ENCODE data around the gene ADH5. TPM values are rescaled to one million over a fixed set of nuclear protein-coding genes. Genes with fewer than 3 reads are reported as not detected.

ADH5 gene
- total RNA-seq (2021): 220 and 223 TPM in 2 replicates
- percentile 94 among the genes with signal in this experiment for Bru-seq, nascent RNA
- BruChase-seq, experiment 1, labeled RNA remaining after a 2-hour chase: percentile 88 among the genes with signal in this experiment
- percentile 95 among the genes with signal in this experiment for BruChase-seq, experiment 2, labeled RNA remaining after a 6-hour chase
- long read RNA-seq, transcript ADH5-201 (9 exons, 2,615 nt): major isoform, 293 of 340 reads
- long read RNA-seq, partial matches to known transcripts: 27 of 340 reads
- long read RNA-seq, other reads (novel, unspliced or antisense): 20 of 340 reads

DNA sequence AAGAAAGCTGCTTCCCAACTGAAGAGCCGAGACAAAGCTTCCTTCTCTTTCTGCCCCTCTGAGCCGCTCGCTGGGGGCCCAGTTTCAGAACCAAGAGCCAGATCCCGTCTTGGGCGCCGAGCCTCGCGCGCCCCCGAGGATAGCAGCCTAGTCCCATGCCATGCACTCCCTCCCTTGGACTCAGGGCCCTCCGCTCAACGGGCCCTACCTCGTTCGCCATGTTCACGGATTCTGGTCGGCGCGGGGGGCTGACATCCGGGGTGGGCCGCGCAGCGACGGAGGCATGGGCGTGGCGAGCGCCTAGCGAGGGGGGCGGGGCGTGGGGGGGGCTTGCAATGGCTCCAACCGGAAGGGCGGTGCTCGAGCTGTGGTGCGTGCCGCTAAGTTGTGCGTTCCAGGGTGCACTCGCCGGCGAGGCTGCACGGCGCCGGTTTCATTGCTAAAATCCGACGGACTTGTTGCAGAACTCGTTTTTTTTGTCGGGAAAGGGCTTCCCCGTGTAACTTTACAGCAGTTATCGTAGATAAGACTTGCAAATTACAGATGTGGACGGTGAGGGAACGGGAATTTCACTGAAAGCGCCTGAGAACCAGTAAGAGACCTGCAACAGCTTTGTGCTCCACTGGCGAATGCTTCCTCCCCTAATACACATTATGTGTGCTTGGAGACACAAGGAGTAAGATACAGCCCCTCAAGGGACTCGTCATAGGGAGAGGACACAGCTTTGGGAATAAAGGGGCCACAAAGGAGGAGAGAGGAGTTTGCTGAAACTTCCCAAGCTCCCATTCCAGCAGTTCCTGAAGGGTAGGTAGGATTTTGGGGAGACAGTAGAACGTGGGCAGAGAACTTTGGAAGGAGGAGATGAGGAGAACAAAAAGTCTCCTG, at the start of gene ADH5:
TSS of gene ADH5 (minus strand) at position 308 of the 885 bp plus-strand sequence. CDS start at position 220, 88 bp downstream.
- TF ChIP-seq EZH2 (IDR thresholded peaks at IDR 0.05; ENCODE audit: borderline replicate concordance, low read depth, low read length, poor library complexity, severe bottlenecking): no peak
- TF ChIP-seq, protein P1, sequence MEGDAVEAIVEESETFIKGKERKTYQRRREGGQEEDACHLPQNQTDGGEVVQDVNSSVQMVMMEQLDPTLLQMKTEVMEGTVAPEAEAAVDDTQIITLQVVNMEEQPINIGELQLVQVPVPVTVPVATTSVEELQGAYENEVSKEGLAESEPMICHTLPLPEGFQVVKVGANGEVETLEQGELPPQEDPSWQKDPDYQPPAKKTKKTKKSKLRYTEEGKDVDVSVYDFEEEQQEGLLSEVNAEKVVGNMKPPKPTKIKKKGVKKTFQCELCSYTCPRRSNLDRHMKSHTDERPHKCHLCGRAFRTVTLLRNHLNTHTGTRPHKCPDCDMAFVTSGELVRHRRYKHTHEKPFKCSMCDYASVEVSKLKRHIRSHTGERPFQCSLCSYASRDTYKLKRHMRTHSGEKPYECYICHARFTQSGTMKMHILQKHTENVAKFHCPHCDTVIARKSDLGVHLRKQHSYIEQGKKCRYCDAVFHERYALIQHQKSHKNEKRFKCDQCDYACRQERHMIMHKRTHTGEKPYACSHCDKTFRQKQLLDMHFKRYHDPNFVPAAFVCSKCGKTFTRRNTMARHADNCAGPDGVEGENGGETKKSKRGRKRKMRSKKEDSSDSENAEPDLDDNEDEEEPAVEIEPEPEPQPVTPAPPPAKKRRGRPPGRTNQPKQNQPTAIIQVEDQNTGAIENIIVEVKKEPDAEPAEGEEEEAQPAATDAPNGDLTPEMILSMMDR (conservative IDR thresholded peaks at IDR 0.05; ENCODE audit: low read depth, low read length): no peak
- Histone ChIP-seq H3K27ac (ENCODE audit: low read depth, low read length, poor library complexity, severe bottlenecking) (peak within 1 kb of the TSS; percentile 88), H3K27me3 (replicated peaks; ENCODE audit: insufficient read depth, low read depth, low read length, poor library complexity) (no peaks in the 10 kb centered on the region), H3K4me1 (ENCODE audit: insufficient read depth, low read length, poor library complexity, severe bottlenecking) (no peaks in the 10 kb centered on the region), H3K9me3 (ENCODE audit: low read depth, low read length, poor library complexity, severe bottlenecking) (no peaks in the 10 kb centered on the region), H3K36me3 (ENCODE audit: insufficient read depth, low read length, poor library complexity, severe bottlenecking) (peaks cover 17% of the 10 kb centered on the region), H3K4me3 (ENCODE audit: low read depth, low read length, poor library complexity, severe bottlenecking) (peak within 1 kb of the TSS; percentile 61)
- POLR2A ChIA-PET (ENCODE audit: low non-redundant PET): interaction anchor here (0.6 kb wide), 1 partner anchor 1682 kb away, joined by 3 read pairs; no protein-coding TSS in a partner anchor
- intact Hi-C loops (cut with micrococcal nuclease; ENCODE audit: unreplicated experiment): no loop called here
- DNase-seq (ENCODE audit: low spot score): peak; percentile 93
- BruUV-seq (replicated peaks): TSS peak; percentile 91
- CTCF ChIA-PET: interaction anchor here (0.7 to 1.0 kb wide), 2 partner anchors 93 to 151 kb away, joined by 3 read pairs; partner anchors contain the start of gene METAP1

- Histone ChIP-seq H3K27ac (ENCODE audit: low read depth, low read length, poor library complexity, severe bottlenecking) (no peak overlapping the region), H3K9me3 (ENCODE audit: low read depth, low read length, poor library complexity, severe bottlenecking) (no peaks in the 10 kb centered on the region), H3K36me3 (ENCODE audit: insufficient read depth, low read length, poor library complexity, severe bottlenecking) (no peaks in the 10 kb centered on the region), H3K4me3 (ENCODE audit: low read depth, low read length, poor library complexity, severe bottlenecking) (no peak overlapping the region), H3K4me1 (ENCODE audit: insufficient read depth, low read length, poor library complexity, severe bottlenecking) (no peaks in the 10 kb centered on the region), H3K27me3 (replicated peaks; ENCODE audit: insufficient read depth, low read depth, low read length, poor library complexity) (no peaks in the 10 kb centered on the region)
- ChIA-PET POLR2A (ENCODE audit: low non-redundant PET) (no interaction called here), CTCF (no interaction called here)
- BruUV-seq (replicated peaks): no TSS peak
- TF ChIP-seq, protein P1 (conservative IDR thresholded peaks at IDR 0.05; ENCODE audit: low read depth, low read length): no peak
- TF ChIP-seq EZH2 (IDR thresholded peaks at IDR 0.05; ENCODE audit: borderline replicate concordance, low read depth, low read length, poor library complexity, severe bottlenecking): no peak
- intact Hi-C loops (cut with micrococcal nuclease; ENCODE audit: unreplicated experiment): no loop called here
- no peak for DNase-seq (ENCODE audit: low spot score)
Observed at GRCh38 chr4:99136329-99136728, 47.7 kb upstream of the ADH5 start.

GRCh38 chr4:99135541-99136162, 47.1 kb upstream of the ADH5 start:
- Histone ChIP-seq H3K9me3 (ENCODE audit: low read depth, low read length, poor library complexity, severe bottlenecking) (no peaks in the 10 kb centered on the region), H3K4me1 (ENCODE audit: insufficient read depth, low read length, poor library complexity, severe bottlenecking) (no peaks in the 10 kb centered on the region), H3K27ac (ENCODE audit: low read depth, low read length, poor library complexity, severe bottlenecking) (no peak overlapping the region), H3K36me3 (ENCODE audit: insufficient read depth, low read length, poor library complexity, severe bottlenecking) (no peaks in the 10 kb centered on the region), H3K27me3 (replicated peaks; ENCODE audit: insufficient read depth, low read depth, low read length, poor library complexity) (no peaks in the 10 kb centered on the region), H3K4me3 (ENCODE audit: low read depth, low read length, poor library complexity, severe bottlenecking) (no peak overlapping the region)
- ChIA-PET POLR2A (ENCODE audit: low non-redundant PET) (no interaction called here), CTCF (interaction anchor here (0.8 kb wide), 1 partner anchor 373 kb away, joined by 3 read pairs; no protein-coding TSS in a partner anchor)
- intact Hi-C loops (cut with micrococcal nuclease; ENCODE audit: unreplicated experiment): no loop called here
- no peak for TF ChIP-seq EZH2 (IDR thresholded peaks at IDR 0.05; ENCODE audit: borderline replicate concordance, low read depth, low read length, poor library complexity, severe bottlenecking)
- TF ChIP-seq, protein P1 (conservative IDR thresholded peaks at IDR 0.05; ENCODE audit: low read depth, low read length): no peak
- BruUV-seq (replicated peaks): no TSS peak
- no peak for DNase-seq (ENCODE audit: low spot score)
